SK-N-SH treated with all-trans-retinoic acid at 6 μM for 48 hours (cell line): ENCODE data around the gene MROH7.

Experiments
- ARNTL ChIP-seq: fragments of 450-650 bp; formaldehyde crosslinking; IDR thresholded peaks from 2 replicates; pipeline ENCODE4 v1.5.0; 2020; ENCODE audit warnings: low read depth, mild to moderate bottlenecking, moderate library complexity, borderline replicate concordance
- BACH2 ChIP-seq: fragments of 250-450 bp; sonication (Bioruptor Pico); IDR thresholded peaks from 2 replicates; pipeline ENCODE4 v1.9.0; 2021; ENCODE audit warnings: mild to moderate bottlenecking, borderline replicate concordance
- ESRRG ChIP-seq: fragments of 250-450 bp; sonication (Bioruptor Pico); IDR thresholded peaks from 2 replicates; pipeline ENCODE4 v1.6.1; 2021; ENCODE audit warnings: mild to moderate bottlenecking
- GLIS3 ChIP-seq: fragments of 250-450 bp; sonication (Bioruptor Pico); IDR thresholded peaks from 2 replicates; pipeline ENCODE4 v1.5.0; 2020; ENCODE audit warnings: mild to moderate bottlenecking, moderate library complexity
- ISL1 ChIP-seq: fragments of 250-450 bp; sonication (Bioruptor Pico); IDR thresholded peaks from 2 replicates; pipeline ENCODE4 v2.1.2; 2022; ENCODE audit warnings: mild to moderate bottlenecking, moderate library complexity
- PPARA ChIP-seq: fragments of 250-450 bp; sonication (Bioruptor Pico); IDR thresholded peaks from 2 replicates; pipeline ENCODE4 v1.5.0; 2020; ENCODE audit warnings: mild to moderate bottlenecking, borderline replicate concordance
- RARB ChIP-seq: fragments of 250-450 bp; sonication (Bioruptor Pico); IDR thresholded peaks from 2 replicates; pipeline ENCODE4 v1.8.0; 2021; ENCODE audit warnings: mild to moderate bottlenecking, moderate library complexity
- SNAI2 ChIP-seq: fragments of 250-450 bp; sonication (Bioruptor Pico); IDR thresholded peaks from 2 replicates; pipeline ENCODE4 v1.5.0; 2020; ENCODE audit warnings: mild to moderate bottlenecking, moderate library complexity
- TOX ChIP-seq: fragments of 250-450 bp; sonication (Bioruptor Pico); IDR thresholded peaks from 2 replicates; pipeline ENCODE4 v1.8.0; 2021; ENCODE audit warnings: mild to moderate bottlenecking, moderate library complexity, borderline replicate concordance
- ZFP3 ChIP-seq: fragments of 250-450 bp; sonication (Bioruptor Pico); IDR thresholded peaks from 2 replicates; pipeline ENCODE4 v1.5.0; 2020; ENCODE audit warnings: mild to moderate bottlenecking, moderate library complexity
- ZFP30 ChIP-seq: fragments of 450-650 bp; formaldehyde crosslinking; IDR thresholded peaks from 2 replicates; pipeline ENCODE4 v1.5.0; 2022; ENCODE audit warnings: mild to moderate bottlenecking, moderate library complexity
- ZNF565 ChIP-seq: fragments of 450-650 bp; formaldehyde crosslinking; conservative IDR thresholded peaks from 2 replicates; pipeline ENCODE4 v1.5.0; 2020; ENCODE audit warnings: low read depth, mild to moderate bottlenecking, moderate library complexity
- TF ChIP-seq, protein P1 (sequence below): fragments of 250-450 bp; sonication (Bioruptor Pico); IDR thresholded peaks from 2 replicates; pipeline ENCODE4 v1.8.0; 2020; ENCODE audit warnings: mild to moderate bottlenecking, moderate library complexity, borderline replicate concordance
- TF ChIP-seq, protein P2 (sequence below): fragments of 250-450 bp; sonication (Bioruptor Pico); IDR thresholded peaks from 2 replicates; pipeline ENCODE4 v1.5.0; 2020; ENCODE audit warnings: mild to moderate bottlenecking, moderate library complexity

DNA sequence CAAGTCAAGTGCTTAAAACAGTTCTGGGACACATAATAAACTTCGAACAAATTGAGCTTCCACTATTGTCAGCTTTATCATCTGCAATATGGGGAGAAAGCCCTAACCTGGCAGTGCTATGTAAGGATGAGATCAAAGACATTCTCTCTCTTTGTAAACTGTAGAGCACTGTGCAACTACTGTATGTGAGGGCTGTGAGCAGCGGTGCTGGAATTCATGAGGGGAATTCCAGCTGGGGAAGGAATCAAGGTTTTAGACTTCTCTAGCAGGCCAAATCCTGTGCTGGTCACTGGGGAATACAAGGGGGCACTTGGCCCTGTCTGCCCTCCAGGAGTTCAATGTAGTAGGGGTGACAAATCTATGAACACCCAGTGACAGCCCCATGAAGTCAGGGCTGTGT, 27.6 kb upstream of the MROH7 start:
- TF ChIP-seq, protein P1, sequence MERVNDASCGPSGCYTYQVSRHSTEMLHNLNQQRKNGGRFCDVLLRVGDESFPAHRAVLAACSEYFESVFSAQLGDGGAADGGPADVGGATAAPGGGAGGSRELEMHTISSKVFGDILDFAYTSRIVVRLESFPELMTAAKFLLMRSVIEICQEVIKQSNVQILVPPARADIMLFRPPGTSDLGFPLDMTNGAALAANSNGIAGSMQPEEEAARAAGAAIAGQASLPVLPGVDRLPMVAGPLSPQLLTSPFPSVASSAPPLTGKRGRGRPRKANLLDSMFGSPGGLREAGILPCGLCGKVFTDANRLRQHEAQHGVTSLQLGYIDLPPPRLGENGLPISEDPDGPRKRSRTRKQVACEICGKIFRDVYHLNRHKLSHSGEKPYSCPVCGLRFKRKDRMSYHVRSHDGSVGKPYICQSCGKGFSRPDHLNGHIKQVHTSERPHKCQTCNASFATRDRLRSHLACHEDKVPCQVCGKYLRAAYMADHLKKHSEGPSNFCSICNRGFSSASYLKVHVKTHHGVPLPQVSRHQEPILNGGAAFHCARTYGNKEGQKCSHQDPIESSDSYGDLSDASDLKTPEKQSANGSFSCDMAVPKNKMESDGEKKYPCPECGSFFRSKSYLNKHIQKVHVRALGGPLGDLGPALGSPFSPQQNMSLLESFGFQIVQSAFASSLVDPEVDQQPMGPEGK (CRISPR knock-in tag) = no peak
- TF ChIP-seq ISL1 = no peak
- no peak for TF ChIP-seq ESRRG (CRISPR knock-in tag)
- no peak for TF ChIP-seq ZFP3 (CRISPR knock-in tag)
- no peak for TF ChIP-seq ARNTL (CRISPR knock-in tag)
- TF ChIP-seq TOX (CRISPR knock-in tag) = no peak
- TF ChIP-seq ZNF565 (CRISPR knock-in tag) = no peak
- no peak for TF ChIP-seq PPARA (CRISPR knock-in tag)
- no peak for TF ChIP-seq BACH2 (CRISPR knock-in tag)
- TF ChIP-seq ZFP30 (CRISPR knock-in tag) = no peak
- TF ChIP-seq RARB (CRISPR knock-in tag) = no peak
- no peak for TF ChIP-seq SNAI2 (CRISPR knock-in tag)
- no peak for TF ChIP-seq GLIS3
- TF ChIP-seq, protein P2, sequence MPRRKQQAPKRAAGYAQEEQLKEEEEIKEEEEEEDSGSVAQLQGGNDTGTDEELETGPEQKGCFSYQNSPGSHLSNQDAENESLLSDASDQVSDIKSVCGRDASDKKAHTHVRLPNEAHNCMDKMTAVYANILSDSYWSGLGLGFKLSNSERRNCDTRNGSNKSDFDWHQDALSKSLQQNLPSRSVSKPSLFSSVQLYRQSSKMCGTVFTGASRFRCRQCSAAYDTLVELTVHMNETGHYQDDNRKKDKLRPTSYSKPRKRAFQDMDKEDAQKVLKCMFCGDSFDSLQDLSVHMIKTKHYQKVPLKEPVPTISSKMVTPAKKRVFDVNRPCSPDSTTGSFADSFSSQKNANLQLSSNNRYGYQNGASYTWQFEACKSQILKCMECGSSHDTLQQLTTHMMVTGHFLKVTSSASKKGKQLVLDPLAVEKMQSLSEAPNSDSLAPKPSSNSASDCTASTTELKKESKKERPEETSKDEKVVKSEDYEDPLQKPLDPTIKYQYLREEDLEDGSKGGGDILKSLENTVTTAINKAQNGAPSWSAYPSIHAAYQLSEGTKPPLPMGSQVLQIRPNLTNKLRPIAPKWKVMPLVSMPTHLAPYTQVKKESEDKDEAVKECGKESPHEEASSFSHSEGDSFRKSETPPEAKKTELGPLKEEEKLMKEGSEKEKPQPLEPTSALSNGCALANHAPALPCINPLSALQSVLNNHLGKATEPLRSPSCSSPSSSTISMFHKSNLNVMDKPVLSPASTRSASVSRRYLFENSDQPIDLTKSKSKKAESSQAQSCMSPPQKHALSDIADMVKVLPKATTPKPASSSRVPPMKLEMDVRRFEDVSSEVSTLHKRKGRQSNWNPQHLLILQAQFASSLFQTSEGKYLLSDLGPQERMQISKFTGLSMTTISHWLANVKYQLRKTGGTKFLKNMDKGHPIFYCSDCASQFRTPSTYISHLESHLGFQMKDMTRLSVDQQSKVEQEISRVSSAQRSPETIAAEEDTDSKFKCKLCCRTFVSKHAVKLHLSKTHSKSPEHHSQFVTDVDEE (CRISPR knock-in tag) = no peak
